Prostate gland (tissue), 2 donors: ENCODE results near the gene ANKRD33.

ENCODE experiments used
- POLR2A ChIP-seq: fragments of 450-650 bp; IDR thresholded peaks from one replicate; pipeline ENCODE4 v1.6.1; 2016; ENCODE audit warnings: antibody characterized with exemption, mild to moderate bottlenecking
- POLR2AphosphoS5 ChIP-seq: sonication (generic); formaldehyde crosslinking; IDR thresholded peaks from one replicate; pipeline ENCODE4 v1.6.1; 2017; ENCODE audit warnings: antibody characterized with exemption
- TF ChIP-seq, protein P1 (sequence below), 4 experiments: fragments of 200-600 bp in 2 of 4; fragments of 450-650 bp in 2 of 4; sonication (generic) in 2 of 4; IDR thresholded peaks; 1 replicate in 3 of 4; 2 replicates in 1 of 4; pipeline ENCODE4 v1.5.1; 2016 to 2019; ENCODE audit warnings: antibody characterized with exemption in 4 of 4, mild to moderate bottlenecking in 2 of 4, moderate library complexity in 2 of 4

DNA sequence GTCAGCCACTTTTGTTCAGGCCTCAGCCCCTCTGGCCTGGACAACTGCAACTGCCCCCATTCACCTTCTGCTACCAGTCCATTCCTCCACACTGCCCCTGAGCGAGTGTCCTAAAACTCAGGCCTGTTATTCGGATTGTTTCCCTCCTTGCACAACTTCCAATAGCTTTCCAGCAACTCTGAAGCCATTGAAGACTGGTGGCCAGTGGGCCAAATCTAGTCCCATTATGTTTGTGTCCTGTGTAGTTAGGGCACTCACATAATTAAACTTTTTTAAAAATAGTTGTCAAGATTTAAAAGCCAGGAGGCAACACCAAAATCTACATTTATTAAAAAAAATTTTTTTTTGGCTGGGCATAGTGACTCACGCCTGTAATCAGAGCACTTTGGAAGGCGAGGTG, 21.6 kb upstream of the ANKRD33 start:
- TF ChIP-seq, protein P1, sequence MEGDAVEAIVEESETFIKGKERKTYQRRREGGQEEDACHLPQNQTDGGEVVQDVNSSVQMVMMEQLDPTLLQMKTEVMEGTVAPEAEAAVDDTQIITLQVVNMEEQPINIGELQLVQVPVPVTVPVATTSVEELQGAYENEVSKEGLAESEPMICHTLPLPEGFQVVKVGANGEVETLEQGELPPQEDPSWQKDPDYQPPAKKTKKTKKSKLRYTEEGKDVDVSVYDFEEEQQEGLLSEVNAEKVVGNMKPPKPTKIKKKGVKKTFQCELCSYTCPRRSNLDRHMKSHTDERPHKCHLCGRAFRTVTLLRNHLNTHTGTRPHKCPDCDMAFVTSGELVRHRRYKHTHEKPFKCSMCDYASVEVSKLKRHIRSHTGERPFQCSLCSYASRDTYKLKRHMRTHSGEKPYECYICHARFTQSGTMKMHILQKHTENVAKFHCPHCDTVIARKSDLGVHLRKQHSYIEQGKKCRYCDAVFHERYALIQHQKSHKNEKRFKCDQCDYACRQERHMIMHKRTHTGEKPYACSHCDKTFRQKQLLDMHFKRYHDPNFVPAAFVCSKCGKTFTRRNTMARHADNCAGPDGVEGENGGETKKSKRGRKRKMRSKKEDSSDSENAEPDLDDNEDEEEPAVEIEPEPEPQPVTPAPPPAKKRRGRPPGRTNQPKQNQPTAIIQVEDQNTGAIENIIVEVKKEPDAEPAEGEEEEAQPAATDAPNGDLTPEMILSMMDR (IDR thresholded peaks at IDR 0.05): no peak
- TF ChIP-seq POLR2AphosphoS5 (no peak), POLR2A (no peak)
